WERI-Rb-1 (cell line): ENCODE results near the gene CITED1.

ENCODE experiments used
- DNase-seq: peaks from one replicate; pipeline ENCODE4 v3.0.0-alpha.2; 2020
- H3K27ac ChIP-seq: fragments of 250-450 bp; sonication (Bioruptor Pico); 2 replicates; pipeline ENCODE4 v1.5.1; 2020; ENCODE audit warnings: mild to moderate bottlenecking, moderate library complexity
- H3K27me3 ChIP-seq: fragments of 250-450 bp; sonication (Bioruptor Pico); 2 replicates; pipeline ENCODE4 v1.5.1; 2021; ENCODE audit warnings: mild to moderate bottlenecking, low read depth, moderate library complexity; ENCODE audit not compliant: insufficient read depth, severe bottlenecking
- H3K36me3 ChIP-seq: fragments of 250-450 bp; sonication (Bioruptor Pico); 2 replicates; pipeline ENCODE4 v1.5.1; 2020; ENCODE audit warnings: mild to moderate bottlenecking, moderate library complexity
- H3K4me3 ChIP-seq: 2 replicates; pipeline ENCODE4 v1.5.1; 2011; ENCODE audit warnings: low read depth, mild to moderate bottlenecking, control low read depth, low read length
- H3K9me3 ChIP-seq: fragments of 250-450 bp; sonication (Bioruptor Pico); 2 replicates; pipeline ENCODE4 v1.5.1; 2021; ENCODE audit warnings: mild to moderate bottlenecking, moderate library complexity; ENCODE audit not compliant: severe bottlenecking
- TF ChIP-seq, protein P1 (sequence below): IDR thresholded peaks from 2 replicates; pipeline ENCODE4 v1.5.1; 2011; ENCODE audit warnings: low read depth, mild to moderate bottlenecking, control low read depth, inconsistent platforms, low read length

CITED1 gene

DNA sequence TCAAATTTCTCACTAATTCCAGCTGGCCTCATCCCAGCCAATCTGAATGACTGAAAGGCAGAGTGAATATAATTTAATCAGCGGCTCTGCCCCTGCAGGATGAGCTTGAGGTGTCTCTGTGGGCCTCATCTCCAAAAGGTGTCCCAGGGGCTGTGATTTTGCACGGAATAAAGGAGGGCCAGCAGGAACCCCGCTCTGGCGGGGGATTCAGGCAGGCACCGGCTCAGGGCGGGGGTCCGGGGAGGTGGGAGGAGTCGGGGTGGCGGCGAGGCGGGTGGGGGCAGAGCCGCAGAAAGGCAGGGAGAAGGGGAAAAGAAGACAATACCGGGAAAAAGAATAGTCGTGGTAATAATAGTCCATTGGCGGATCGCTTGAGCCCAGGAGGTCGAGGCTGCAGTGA, 50.9 kb downstream of the CITED1 start:
- no peaks in the 10 kb centered on the region for H3K36me3 ChIP-seq
- no peak for DNase-seq
- TF ChIP-seq, protein P1, sequence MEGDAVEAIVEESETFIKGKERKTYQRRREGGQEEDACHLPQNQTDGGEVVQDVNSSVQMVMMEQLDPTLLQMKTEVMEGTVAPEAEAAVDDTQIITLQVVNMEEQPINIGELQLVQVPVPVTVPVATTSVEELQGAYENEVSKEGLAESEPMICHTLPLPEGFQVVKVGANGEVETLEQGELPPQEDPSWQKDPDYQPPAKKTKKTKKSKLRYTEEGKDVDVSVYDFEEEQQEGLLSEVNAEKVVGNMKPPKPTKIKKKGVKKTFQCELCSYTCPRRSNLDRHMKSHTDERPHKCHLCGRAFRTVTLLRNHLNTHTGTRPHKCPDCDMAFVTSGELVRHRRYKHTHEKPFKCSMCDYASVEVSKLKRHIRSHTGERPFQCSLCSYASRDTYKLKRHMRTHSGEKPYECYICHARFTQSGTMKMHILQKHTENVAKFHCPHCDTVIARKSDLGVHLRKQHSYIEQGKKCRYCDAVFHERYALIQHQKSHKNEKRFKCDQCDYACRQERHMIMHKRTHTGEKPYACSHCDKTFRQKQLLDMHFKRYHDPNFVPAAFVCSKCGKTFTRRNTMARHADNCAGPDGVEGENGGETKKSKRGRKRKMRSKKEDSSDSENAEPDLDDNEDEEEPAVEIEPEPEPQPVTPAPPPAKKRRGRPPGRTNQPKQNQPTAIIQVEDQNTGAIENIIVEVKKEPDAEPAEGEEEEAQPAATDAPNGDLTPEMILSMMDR = no peak
- H3K27me3 ChIP-seq = no peaks in the 10 kb centered on the region
- no peak overlapping the region for H3K27ac ChIP-seq
- no peak overlapping the region for H3K4me3 ChIP-seq
- no peaks in the 10 kb centered on the region for H3K9me3 ChIP-seq

DNA sequence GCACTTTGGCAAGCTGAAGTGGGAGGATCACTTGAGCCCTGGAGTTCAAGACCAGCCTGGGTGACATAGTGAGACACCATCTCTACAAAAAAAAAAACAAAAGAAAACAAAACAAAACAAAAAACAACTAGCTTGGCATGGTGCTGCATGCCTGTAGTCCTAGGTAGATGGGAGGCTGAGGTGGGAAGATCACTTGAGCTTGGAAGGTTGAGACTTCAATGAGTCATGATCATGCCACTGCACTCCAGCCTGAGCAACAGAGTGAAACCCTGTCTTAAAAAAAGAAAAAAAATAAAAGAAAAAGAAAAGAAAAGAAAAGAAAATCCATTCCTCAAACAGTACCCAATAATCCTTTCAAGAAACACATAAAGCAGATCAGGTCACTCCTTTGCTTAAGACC, 52.0 kb downstream of the CITED1 start:
- no peaks in the 10 kb centered on the region for H3K27me3 ChIP-seq
- no peak for DNase-seq
- TF ChIP-seq, protein P1 = no peak
- H3K36me3 ChIP-seq = no peaks in the 10 kb centered on the region
- no peak overlapping the region for H3K27ac ChIP-seq
- no peak overlapping the region for H3K4me3 ChIP-seq
- H3K9me3 ChIP-seq = no peaks in the 10 kb centered on the region
